H1 (cell line): Measurements from ENCODE around the gene BCL2L11.

Source experiments
- BRCA1 ChIP-seq: IDR thresholded peaks from 2 replicates; pipeline ENCODE4 v1.6.1; 2012; ENCODE audit warnings: low read depth, low read length, improper control_type of control experiment
- CTCF ChIP-seq, 3 experiments: IDR thresholded peaks; 1 replicate in 2 of 3; 2 replicates in 1 of 3; pipeline versions ENCODE4 v1.5.1 to v1.6.1; 2011; ENCODE audit warnings: low read length in 3 of 3, mild to moderate bottlenecking in 3 of 3, inconsistent platforms in 2 of 3, low read depth in 1 of 3, moderate library complexity in 1 of 3; ENCODE audit not compliant: insufficient read depth in 1 of 3; ENCODE audit errors: control extremely low read depth in 1 of 3
- EZH2 ChIP-seq: fragments of 200-600 bp; sonication (generic); IDR thresholded peaks from 2 replicates; pipeline ENCODE4 v1.7.1; 2012; ENCODE audit warnings: low read depth, mild to moderate bottlenecking, moderate library complexity, low read length, inconsistent platforms; ENCODE audit not compliant: severe bottlenecking
- GTF2F1 ChIP-seq: IDR thresholded peaks from 2 replicates; pipeline ENCODE4 v1.6.1; 2012; ENCODE audit warnings: low read depth, low read length, improper control_type of control experiment, borderline replicate concordance
- NRF1 ChIP-seq: IDR thresholded peaks from 2 replicates; pipeline ENCODE4 v1.6.1; 2011; ENCODE audit warnings: mild to moderate bottlenecking, low read depth, low read length, improper control_type of control experiment
- POLR2A ChIP-seq, 2 experiments: IDR thresholded peaks; 1 replicate in 1 of 2; 2 replicates in 1 of 2; pipeline ENCODE4 v1.6.1; 2011; ENCODE audit warnings: low read depth in 2 of 2, low read length in 2 of 2, mild to moderate bottlenecking in 2 of 2; ENCODE audit errors: control extremely low read depth in 1 of 2
- POLR2AphosphoS5 ChIP-seq: IDR thresholded peaks from 2 replicates; pipeline ENCODE4 v1.6.1; 2011; ENCODE audit warnings: low read depth, low read length
- RAD21 ChIP-seq, 2 experiments: IDR thresholded peaks in 1 of 2; conservative IDR thresholded peaks in 1 of 2; 2 replicates each; pipeline ENCODE4 v1.6.1; 2011; ENCODE audit warnings: low read depth in 2 of 2, low read length in 2 of 2, improper control_type of control experiment in 1 of 2, inconsistent platforms in 1 of 2, mild to moderate bottlenecking in 1 of 2, moderate library complexity in 1 of 2
- RFX5 ChIP-seq: IDR thresholded peaks from 2 replicates; pipeline ENCODE4 v1.6.1; 2011; ENCODE audit warnings: low read depth, low read length, improper control_type of control experiment, borderline replicate concordance
- SAP30 ChIP-seq: fragments of 300-600 bp; sonication (generic); IDR thresholded peaks from 2 replicates; pipeline ENCODE4 v1.7.1; 2012; ENCODE audit warnings: low read length, moderate library complexity, mild to moderate bottlenecking, inconsistent platforms; ENCODE audit not compliant: insufficient read depth, insufficient replicate concordance
- TEAD4 ChIP-seq: IDR thresholded peaks from 2 replicates; pipeline ENCODE4 v1.6.1; 2012; ENCODE audit warnings: low read depth, low read length, inconsistent platforms, mixed read lengths

- TF ChIP-seq TEAD4, result no peak
- no peak for TF ChIP-seq POLR2A (IDR thresholded peaks at IDR 0.05; ENCODE audit: control extremely low read depth in 1 of 2, low read depth in 2 of 2, low read length in 2 of 2)
- TF ChIP-seq CTCF (IDR thresholded peaks at IDR 0.05; ENCODE audit: control extremely low read depth in 1 of 3, insufficient read depth in 1 of 3, low read depth in 1 of 3, low read length in 3 of 3), result no peak
- TF ChIP-seq RFX5, result no peak
- TF ChIP-seq NRF1, result no peak
- no peak for TF ChIP-seq EZH2
- TF ChIP-seq RAD21 (IDR thresholded peaks at IDR 0.05 in 1 of 2, conservative IDR thresholded peaks at IDR 0.05 in 1 of 2; ENCODE audit: low read depth in 2 of 2, low read length in 2 of 2), result no peak
- no peak for TF ChIP-seq SAP30
- no peak for TF ChIP-seq BRCA1
- TF ChIP-seq GTF2F1, result no peak
- TF ChIP-seq POLR2AphosphoS5, result no peak
Observed at GRCh38 chr2:111196435-111196834, 75.7 kb downstream of the BCL2L11 start.
